ENCODE data around the gene NTRK3. TPM values are rescaled to one million over a fixed set of nuclear protein-coding genes. Genes with fewer than 3 reads are reported as not detected.
A peak's percentile ranks its signal among the peaks of the same experiment; 100 is the strongest.

NTRK3 gene
- total RNA-seq, 1 experiment from 2014 or later, result 2.3 TPM

DNA sequence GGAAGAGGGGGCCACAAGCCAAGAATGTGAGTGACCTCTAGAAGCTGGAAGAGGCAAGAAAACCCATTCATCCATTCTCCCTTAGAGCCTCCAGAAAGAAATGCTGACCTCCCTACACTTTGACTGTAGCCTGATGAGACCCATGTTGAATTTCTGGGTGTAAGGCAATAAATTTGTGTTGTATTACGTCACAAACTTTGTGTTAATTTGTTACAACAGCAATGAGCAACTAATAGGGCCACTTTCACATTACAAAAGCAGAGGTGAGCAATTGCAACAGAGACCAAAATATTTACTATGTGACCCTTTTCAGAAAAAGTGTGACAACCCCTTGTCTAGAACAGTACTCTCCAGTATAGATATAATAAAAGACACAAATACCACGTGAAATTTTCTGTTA is 101.2 kb downstream of the NTRK3 start:
- no peaks in the 10 kb centered on the region for H3K27me3 ChIP-seq (ENCODE audit: control insufficient read depth, insufficient read depth, low read length)
- no peak for DNase-seq
- no peaks in the 10 kb centered on the region for H3K36me3 ChIP-seq (replicated peaks; ENCODE audit: control insufficient read depth, insufficient read depth, low read length)
- no peak overlapping the region for H3K4me3 ChIP-seq (ENCODE audit: insufficient read depth, low read depth, low read length)

GRCh38 chr15:88152672-88153071 is 103.9 kb downstream of the NTRK3 start:
- Histone ChIP-seq H3K4me3 (ENCODE audit: insufficient read depth, low read depth, low read length) (no peak overlapping the region), H3K36me3 (replicated peaks; ENCODE audit: control insufficient read depth, insufficient read depth, low read length) (no peaks in the 10 kb centered on the region), H3K27me3 (ENCODE audit: control insufficient read depth, insufficient read depth, low read length) (no peaks in the 10 kb centered on the region)
- DNase-seq, result no peak

- Histone ChIP-seq H3K36me3 (replicated peaks; ENCODE audit: control insufficient read depth, insufficient read depth, low read length) (no peaks in the 10 kb centered on the region), H3K27me3 (ENCODE audit: control insufficient read depth, insufficient read depth, low read length) (no peaks in the 10 kb centered on the region)
Measured at GRCh38 chr15:88147760-88148159, 108.8 kb downstream of the NTRK3 start.

GRCh38 chr15:88144921-88145653 is 111.5 kb downstream of the NTRK3 start:
- no peaks in the 10 kb centered on the region for H3K36me3 ChIP-seq (replicated peaks; ENCODE audit: control insufficient read depth, insufficient read depth, low read length)
- H3K4me3 ChIP-seq (ENCODE audit: insufficient read depth, low read depth, low read length), result no peak overlapping the region
- DNase-seq, result no peak
- no peaks in the 10 kb centered on the region for H3K27me3 ChIP-seq (ENCODE audit: control insufficient read depth, insufficient read depth, low read length)

More at GRCh38 chr15:88147760-88148159, 108.8 kb downstream of the NTRK3 start:
- no peak for DNase-seq
- no peak overlapping the region for H3K4me3 ChIP-seq (ENCODE audit: insufficient read depth, low read depth, low read length)

GRCh38 chr15:88142121-88142520 is 114.4 kb downstream of the NTRK3 start:
- no peak for DNase-seq
- Histone ChIP-seq H3K36me3 (replicated peaks; ENCODE audit: control insufficient read depth, insufficient read depth, low read length) (no peaks in the 10 kb centered on the region), H3K27me3 (ENCODE audit: control insufficient read depth, insufficient read depth, low read length) (no peaks in the 10 kb centered on the region), H3K4me3 (ENCODE audit: insufficient read depth, low read depth, low read length) (no peak overlapping the region)

GRCh38 chr15:88141269-88141889 is 115.2 kb downstream of the NTRK3 start:
- Histone ChIP-seq H3K4me3 (ENCODE audit: insufficient read depth, low read depth, low read length) (no peak overlapping the region), H3K36me3 (replicated peaks; ENCODE audit: control insufficient read depth, insufficient read depth, low read length) (no peaks in the 10 kb centered on the region; the same call in 1 of the 2 replicates), H3K27me3 (ENCODE audit: control insufficient read depth, insufficient read depth, low read length) (no peaks in the 10 kb centered on the region)
- no peak for DNase-seq

DNA sequence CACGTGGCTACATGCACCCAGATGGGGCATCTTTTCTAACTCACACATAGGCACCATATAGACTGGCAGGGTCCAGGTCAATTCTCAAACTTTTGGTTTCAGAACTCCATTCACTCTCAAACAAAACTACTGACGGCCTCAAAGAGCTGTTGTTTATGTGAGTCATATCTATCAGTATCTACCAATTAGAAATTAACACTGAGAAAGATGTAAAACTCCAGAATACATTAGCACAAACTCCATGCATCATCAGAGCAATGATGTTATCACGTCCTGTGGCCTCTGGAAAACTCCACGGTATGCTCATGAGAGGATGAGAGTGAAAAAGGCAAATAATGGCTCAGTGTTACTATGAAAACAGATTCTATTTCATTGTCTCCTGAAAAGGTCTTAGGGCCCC is 116.1 kb downstream of the NTRK3 start:
- no peaks in the 10 kb centered on the region; the same call in 1 of the 2 replicates for H3K36me3 ChIP-seq (replicated peaks; ENCODE audit: control insufficient read depth, insufficient read depth, low read length)

GRCh38 chr15:88139936-88140335 is 116.6 kb downstream of the NTRK3 start:
- H3K4me3 ChIP-seq (ENCODE audit: insufficient read depth, low read depth, low read length), result no peak overlapping the region
- no peaks in the 10 kb centered on the region; the same call in 1 of the 2 replicates for H3K36me3 ChIP-seq (replicated peaks; ENCODE audit: control insufficient read depth, insufficient read depth, low read length)
- no peak for DNase-seq
- H3K27me3 ChIP-seq (ENCODE audit: control insufficient read depth, insufficient read depth, low read length), result no peaks in the 10 kb centered on the region

More for the DNA sequence above, 116.1 kb downstream of the NTRK3 start:
- no peaks in the 10 kb centered on the region for H3K27me3 ChIP-seq (ENCODE audit: control insufficient read depth, insufficient read depth, low read length)
- H3K4me3 ChIP-seq (ENCODE audit: insufficient read depth, low read depth, low read length), result no peak overlapping the region
- DNase-seq, result no peak

GRCh38 chr15:88133795-88134194 is 122.7 kb downstream of the NTRK3 start:
- no peaks in the 10 kb centered on the region; the same call in 1 of the 2 replicates for H3K36me3 ChIP-seq (replicated peaks; ENCODE audit: control insufficient read depth, insufficient read depth, low read length)
- DNase-seq, result no peak
- no peaks in the 10 kb centered on the region; the same call in 1 of the 2 replicates for H3K27me3 ChIP-seq (ENCODE audit: control insufficient read depth, insufficient read depth, low read length)
- no peak overlapping the region for H3K4me3 ChIP-seq (ENCODE audit: insufficient read depth, low read depth, low read length)

- DNase-seq, result no peak
- no peaks in the 10 kb centered on the region; the same call in 1 of the 2 replicates for H3K27me3 ChIP-seq (ENCODE audit: control insufficient read depth, insufficient read depth, low read length)
- H3K4me3 ChIP-seq (ENCODE audit: insufficient read depth, low read depth, low read length), result no peak overlapping the region
- H3K36me3 ChIP-seq (replicated peaks; ENCODE audit: control insufficient read depth, insufficient read depth, low read length), result no peaks in the 10 kb centered on the region; the same call in 1 of the 2 replicates
Measured at GRCh38 chr15:88132499-88132898, 124.0 kb downstream of the NTRK3 start.

DNA sequence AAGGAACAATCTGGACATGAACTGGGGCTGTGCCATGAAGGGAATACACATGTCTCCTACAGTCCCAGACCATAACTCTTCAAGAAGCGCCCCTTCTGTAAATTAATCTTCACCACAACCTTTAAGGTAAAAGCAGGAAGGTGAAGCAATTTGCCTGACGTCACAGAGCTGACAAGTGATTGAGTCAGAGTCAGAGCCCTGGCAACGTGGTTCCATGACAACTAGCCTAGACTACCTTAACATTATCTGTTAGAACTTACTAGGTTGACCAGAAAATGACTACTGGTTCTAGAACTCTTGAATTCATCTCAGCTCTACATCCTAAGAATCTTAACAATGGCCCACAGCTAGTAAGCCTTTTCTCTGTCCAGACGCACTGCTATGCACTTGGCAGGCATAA is 124.6 kb downstream of the NTRK3 start:
- H3K36me3 ChIP-seq (replicated peaks; ENCODE audit: control insufficient read depth, insufficient read depth, low read length), result no peaks in the 10 kb centered on the region; the same call in 1 of the 2 replicates
- no peak for DNase-seq
- H3K27me3 ChIP-seq (ENCODE audit: control insufficient read depth, insufficient read depth, low read length), result no peaks in the 10 kb centered on the region; the same call in 1 of the 2 replicates
- H3K4me3 ChIP-seq (ENCODE audit: insufficient read depth, low read depth, low read length), result no peak overlapping the region

DNA sequence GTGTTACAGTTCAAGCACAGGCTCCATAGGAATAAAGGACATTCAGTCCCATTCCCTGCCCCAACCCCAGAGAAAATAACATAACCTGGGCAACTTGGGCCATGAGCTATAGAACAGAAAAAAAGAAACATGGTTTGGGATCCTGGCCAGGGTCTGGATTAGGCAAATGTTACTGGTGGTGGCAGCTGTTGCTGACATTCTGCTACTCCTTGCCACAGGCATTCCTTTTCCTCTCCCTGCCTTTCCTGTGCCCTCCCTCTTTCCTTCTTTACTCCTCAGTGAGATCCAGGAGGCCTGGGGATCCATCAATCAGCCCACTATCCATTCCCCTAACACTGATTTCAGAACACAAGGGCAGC is 129.1 kb downstream of the NTRK3 start:
- H3K36me3 ChIP-seq (replicated peaks; ENCODE audit: control insufficient read depth, insufficient read depth, low read length), result no peaks in the 10 kb centered on the region
- H3K4me3 ChIP-seq (ENCODE audit: insufficient read depth, low read depth, low read length), result no peak overlapping the region
- no peak for DNase-seq
- H3K27me3 ChIP-seq (ENCODE audit: control insufficient read depth, insufficient read depth, low read length), result no peaks in the 10 kb centered on the region

- H3K4me3 ChIP-seq (ENCODE audit: insufficient read depth, low read depth, low read length), result no peak overlapping the region
- no peaks in the 10 kb centered on the region for H3K27me3 ChIP-seq (ENCODE audit: control insufficient read depth, insufficient read depth, low read length)
- no peaks in the 10 kb centered on the region for H3K36me3 ChIP-seq (replicated peaks; ENCODE audit: control insufficient read depth, insufficient read depth, low read length)
- DNase-seq, result no peak
Measured at GRCh38 chr15:88126695-88127431, 129.7 kb downstream of the NTRK3 start.

- Histone ChIP-seq H3K36me3 (replicated peaks; ENCODE audit: control insufficient read depth, insufficient read depth, low read length) (no peaks in the 10 kb centered on the region), H3K27me3 (ENCODE audit: control insufficient read depth, insufficient read depth, low read length) (no peaks in the 10 kb centered on the region), H3K4me3 (ENCODE audit: insufficient read depth, low read depth, low read length) (no peak overlapping the region)
- no peak for DNase-seq
Measured at GRCh38 chr15:88125576-88125975, 131.0 kb downstream of the NTRK3 start.

DNA sequence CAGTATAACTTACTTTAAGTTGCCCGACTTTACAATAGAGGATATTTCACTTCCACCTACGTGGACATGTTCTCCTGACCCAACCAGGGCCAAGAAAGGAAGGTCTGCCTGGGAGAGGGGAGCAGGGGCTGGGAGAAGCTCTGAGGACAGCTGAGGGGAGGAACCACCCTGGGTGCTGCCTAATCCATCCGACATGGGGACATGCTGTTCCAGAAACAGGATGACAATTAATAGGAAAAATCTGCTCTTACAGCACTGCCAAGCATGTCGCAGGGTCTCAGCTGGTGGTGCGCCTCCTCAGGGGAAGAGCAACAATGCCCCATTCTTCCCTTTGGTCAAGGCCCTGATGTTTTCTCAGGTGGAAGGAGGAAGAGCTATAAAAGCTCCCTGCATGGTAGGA is 132.3 kb downstream of the NTRK3 start:
- no peaks in the 10 kb centered on the region for H3K36me3 ChIP-seq (replicated peaks; ENCODE audit: control insufficient read depth, insufficient read depth, low read length)
- H3K4me3 ChIP-seq (ENCODE audit: insufficient read depth, low read depth, low read length), result no peak overlapping the region
- peak; percentile 29 for DNase-seq
- no peaks in the 10 kb centered on the region for H3K27me3 ChIP-seq (ENCODE audit: control insufficient read depth, insufficient read depth, low read length)
